ENCODE data around the gene HLTF.

DNA sequence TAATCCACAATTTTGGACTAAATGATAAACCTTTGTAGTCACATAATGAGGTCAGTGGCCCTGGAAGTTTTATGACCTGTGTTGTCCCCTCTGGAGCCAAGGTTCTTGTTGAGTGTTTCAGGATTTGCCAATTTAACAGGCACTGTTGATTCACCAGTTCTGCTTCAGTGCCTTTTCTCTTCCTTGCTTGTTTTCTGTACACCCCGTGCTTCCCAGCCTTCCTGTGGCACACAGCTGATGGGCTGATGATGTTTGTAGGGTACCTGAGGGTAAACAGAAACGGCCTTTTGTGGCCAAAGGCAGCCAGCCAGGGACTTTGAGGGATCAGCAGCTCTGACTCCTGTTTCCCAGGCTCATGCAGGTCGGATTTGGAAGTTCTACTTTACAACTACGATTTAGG lies 81.7 kb downstream of the HLTF start:
- TF ChIP-seq EP300 (IDR thresholded peaks at IDR 0.05; ENCODE audit: low read depth in 2 of 2, low read length in 2 of 2) (no peak), EP300 (CRISPR knock-in tag; IDR thresholded peaks at IDR 0.05; ENCODE audit: borderline replicate concordance) (no peak)
- TF ChIP-seq, protein P1, sequence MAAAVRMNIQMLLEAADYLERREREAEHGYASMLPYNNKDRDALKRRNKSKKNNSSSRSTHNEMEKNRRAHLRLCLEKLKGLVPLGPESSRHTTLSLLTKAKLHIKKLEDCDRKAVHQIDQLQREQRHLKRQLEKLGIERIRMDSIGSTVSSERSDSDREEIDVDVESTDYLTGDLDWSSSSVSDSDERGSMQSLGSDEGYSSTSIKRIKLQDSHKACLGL (CRISPR knock-in tag; IDR thresholded peaks at IDR 0.05): no peak
